Left renal pelvis (tissue), 4 donors: ENCODE measurements around the gene GRAMD2A. TPM values are rescaled to one million over a fixed set of nuclear protein-coding genes. Genes with fewer than 3 reads are reported as not detected.

Source experiments
- DNase-seq, 4 donors: peaks; one replicate each; pipeline ENCODE4 v3.0.0-alpha.2; 2013; ENCODE audit warnings: low read depth in 4 of 4, low spot score in 3 of 4
- polyA plus RNA-seq, 4 donors: library from polyadenylated mRNA; unstranded; fragments of 120-200 nt; gene quantifications; one replicate each; pipeline ENCODE4 v1.2.1, GENCODE V29; 2013; ENCODE audit not compliant: insufficient read length in 4 of 4

GRAMD2A gene
- polyA plus RNA-seq, 4 donors, result 0.23 to 11.0 (median 7.2) TPM

DNA sequence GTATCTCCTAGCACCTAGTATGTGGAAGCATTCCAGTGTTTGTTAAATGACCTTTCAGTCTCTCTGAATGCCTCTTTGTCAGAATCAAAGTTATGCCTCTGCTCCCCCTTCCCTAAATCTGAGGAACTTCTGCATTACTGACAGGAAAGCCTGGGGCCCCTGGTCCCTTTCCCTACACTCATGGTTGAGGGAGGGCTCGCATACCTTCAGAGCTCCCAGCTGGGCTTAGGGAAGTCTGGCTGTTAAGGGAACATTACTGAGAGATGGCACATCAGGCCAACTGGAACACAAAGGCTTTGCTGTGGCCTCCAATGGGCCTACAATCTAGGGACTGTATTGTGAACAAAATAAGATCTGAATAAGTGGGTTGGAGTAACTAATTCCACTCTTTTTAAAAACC lies 23.1 kb upstream of the GRAMD2A start:
- DNase-seq, result no peak

DNA sequence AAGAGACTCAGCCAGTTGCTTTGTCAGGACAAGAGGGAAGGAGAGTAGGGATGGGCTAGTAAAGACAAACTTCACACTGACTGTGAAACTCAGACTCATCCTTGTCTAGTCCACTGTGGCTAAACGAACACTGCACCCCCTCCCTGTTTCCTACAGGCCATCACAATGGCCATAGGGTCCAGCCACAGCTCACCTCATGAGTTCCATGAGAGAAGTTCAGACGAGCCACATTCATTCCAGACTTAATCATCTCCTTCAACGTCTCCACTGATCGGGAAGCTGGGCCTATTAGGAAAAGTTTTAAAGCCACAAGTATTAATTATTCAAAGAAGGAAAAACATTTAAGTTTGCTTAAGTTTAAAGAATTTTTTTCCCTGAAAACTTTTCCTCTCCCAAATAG lies 19.6 kb upstream of the GRAMD2A start:
- no peak for DNase-seq

GRCh38 chr15:72216079-72216478 lies 18.5 kb upstream of the GRAMD2A start:
- DNase-seq, result no peak

DNA sequence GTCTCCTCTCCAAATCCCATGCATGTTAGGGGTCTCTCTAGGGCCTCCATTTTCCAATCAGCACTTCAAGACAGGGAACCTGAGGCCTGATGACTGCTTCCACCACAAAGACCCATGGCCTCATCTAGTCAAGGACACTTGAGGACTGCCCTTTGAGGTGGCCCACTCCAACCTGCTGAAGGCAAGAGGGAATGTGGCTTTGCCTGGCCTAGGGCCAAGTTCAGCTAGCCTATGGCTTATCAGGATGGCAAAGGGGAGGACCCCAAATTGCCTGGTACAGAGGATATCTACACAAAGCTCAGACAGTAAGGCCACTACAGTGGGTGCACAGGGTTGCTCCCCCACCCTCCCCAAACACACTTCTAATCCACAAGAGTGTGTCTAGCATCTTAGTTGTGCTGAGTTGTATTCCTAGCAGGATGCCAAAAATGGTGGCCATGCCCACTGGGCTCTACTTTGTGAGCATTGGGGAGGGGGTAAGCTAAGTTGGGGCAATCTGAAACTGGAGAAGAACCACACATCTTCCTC lies 10.0 kb upstream of the GRAMD2A start:
- DNase-seq, result no peak

GRCh38 chr15:72206677-72207000 lies 9.1 kb upstream of the GRAMD2A start:
- DNase-seq, result no peak

- DNase-seq, result no peak
Observed at GRCh38 chr15:72205896-72206676, 8.5 kb upstream of the GRAMD2A start.

DNA sequence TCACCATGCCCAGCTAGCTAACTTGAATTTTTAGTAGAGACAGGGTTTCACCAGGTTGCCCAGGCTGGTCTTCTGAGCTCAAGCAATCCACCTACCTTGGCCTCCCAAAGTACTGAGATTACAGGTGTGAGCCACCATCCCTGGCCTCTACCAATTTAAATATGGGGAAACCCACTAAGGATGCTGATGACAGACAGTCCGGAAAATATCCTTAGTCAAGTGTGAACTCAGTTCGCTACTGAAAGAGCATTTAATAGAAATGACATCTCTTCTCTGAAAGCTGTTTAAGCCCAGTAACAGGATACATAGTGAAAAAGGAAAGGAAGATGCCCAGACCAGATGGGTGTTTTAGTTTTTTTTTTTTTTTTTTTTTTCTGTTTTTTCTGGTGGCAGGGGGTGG lies 7.7 kb upstream of the GRAMD2A start:
- no peak for DNase-seq

DNA sequence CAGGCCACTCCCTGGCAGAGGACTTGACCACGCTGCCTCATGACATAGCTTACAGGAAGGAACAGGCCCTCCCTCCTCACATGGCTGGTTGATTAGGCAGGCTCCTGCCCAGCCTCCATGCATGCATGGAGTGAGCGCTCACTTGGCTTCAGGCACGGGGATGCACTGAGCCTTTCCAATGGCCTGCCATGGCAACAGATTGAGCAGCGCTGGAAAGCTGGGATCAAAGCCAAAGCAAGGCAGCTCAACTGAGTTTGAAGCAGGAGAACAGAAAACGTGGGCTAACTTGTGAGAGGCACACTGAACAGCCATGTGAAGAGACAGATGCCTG lies 5.9 kb upstream of the GRAMD2A start:
- DNase-seq, result no peak

GRCh38 chr15:72202801-72203506 lies 5.4 kb upstream of the GRAMD2A start:
- no peak for DNase-seq

DNA sequence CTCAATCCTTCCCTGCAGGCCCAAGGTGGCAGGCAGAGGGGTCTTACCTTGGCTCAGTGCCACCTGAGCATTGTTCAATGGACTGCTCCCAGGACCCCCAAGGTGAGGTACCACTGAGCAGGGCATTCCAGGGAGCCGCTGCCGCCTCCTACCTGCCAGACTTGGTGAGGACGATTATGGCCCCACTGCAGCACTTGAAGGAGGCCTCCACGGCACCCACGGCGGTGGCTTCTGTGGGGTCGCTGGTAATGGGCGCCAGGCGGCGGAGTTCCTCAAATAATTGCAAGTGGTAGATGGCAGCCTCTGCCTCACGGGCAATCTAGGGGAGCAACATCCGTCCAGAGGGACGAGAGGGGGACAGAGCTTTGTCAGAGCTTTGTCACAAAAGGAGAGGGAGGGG lies 4.7 kb upstream of the GRAMD2A start:
- no peak for DNase-seq

DNA sequence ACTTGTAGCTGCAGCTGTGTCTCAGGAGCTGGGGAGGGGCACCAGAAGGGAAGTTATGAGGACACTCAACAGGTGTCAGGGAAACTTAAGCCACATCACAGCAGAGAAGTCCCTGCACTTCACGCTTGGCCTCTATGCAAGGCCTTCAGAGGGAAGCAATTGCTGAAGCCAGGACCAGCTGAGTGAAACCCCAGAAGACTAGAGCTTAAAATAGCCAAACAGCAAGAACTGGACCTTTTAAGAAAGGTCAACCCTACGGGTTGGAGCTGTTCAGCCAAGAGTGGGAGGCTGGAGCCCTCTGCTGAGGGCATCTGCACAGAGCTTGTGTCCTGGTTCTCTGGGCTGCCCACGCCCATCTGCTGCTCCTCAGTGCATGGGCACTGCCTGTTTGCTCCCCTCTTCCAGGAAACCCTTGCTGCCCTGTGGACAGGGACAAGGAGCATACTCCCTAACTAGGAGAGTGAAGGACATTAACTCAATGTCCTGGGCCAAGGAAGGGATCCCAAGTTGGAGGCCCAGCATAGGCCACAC lies 3.9 kb upstream of the GRAMD2A start:
- DNase-seq, result no peak

DNA sequence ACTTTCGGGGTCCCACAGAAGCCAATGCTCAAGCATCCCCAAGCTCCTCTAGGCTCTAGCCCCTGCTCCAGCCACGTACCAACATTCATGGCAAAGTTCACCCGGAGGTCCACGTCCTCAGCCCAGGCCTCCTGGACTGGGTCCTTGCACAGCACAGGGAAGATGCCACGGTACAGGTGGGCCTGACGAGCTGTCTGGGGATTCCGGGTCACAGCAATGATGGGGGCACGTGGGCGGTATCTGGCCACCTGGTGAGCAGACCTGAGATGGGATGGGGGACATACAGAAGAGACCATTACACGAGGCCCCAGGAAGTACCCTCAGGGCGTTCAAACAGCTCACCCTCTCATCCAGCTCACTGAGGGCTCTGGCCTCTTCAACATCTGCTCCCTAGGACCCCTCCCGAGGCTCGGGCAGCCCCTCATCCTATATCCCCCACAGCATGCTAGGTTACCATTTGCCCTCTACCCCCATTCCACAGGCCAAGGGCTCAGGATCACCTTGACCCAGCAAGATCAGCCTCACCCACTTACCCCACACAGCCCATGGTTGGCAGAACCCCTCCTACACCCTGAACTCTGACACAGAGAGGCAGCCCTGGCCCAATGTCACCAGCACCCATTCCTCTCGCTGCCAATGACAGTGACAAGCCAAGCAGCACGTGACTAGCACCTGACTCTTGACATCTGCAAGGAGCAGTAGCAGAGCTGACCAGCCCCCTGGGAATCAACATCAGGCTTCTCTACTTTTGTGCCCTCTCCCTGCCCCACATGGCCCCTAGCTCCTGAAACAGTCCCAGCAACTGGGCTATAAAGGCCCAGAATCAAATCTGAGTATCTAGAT lies 3.0 kb upstream of the GRAMD2A start:
- DNase-seq, result no peak

- DNase-seq, result peak in 1 of 4 donors; percentile 55
Observed at GRCh38 chr15:72199721-72200212, 2.2 kb upstream of the GRAMD2A start.

DNA sequence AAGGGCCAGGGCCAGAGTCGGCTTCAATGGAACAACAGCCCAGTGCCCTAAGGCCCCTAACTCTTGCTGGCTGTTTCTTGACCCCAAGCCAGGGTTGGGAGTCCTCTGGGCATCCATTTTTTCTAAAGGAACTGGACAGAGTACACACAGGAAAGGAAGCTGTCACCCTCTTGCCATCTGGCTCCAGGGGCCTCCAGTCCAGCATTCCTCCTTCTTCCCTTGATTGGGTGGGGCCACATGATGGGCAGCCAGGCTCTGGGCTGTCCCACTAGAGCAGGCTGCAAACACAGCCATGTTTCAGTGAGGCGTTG lies 1.6 kb upstream of the GRAMD2A start:
- no peak for DNase-seq

GRCh38 chr15:72198356-72199204 lies 993 bp upstream of the GRAMD2A start:
- DNase-seq, result no peak

GRCh38 chr15:72197041-72197459 lies 537 bp downstream of the GRAMD2A start:
- DNase-seq, result no peak

DNA sequence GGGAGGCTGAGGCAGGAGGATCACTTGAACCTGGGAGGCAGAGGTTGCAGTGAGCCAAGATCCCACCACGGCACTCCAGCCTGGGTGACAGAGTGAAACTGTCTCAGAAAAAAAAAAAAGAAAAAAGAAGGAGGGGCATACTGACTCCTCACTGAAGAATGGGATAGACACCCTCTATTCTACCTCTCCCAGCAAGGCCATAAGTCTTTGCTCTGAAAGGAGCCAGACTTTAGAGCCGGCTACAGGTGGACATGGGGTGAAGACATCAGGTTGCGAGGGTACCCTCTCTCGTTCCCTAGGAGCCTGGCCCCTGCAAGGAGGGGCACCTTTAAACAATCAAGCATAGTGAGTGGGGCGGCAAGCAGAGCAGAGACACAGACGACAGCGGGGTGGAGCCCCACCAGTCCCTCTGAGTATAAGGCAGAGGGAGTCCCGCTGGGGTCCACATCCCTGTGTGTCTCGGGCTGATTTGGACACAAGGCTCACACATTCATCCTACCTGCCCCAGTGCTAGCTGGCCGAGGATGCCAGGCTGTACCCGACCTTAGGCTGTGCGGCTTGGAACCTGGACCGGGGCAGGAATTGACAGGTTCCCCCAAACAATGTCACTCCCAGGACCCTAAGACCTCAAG lies 1.1 kb downstream of the GRAMD2A start:
- DNase-seq, result no peak

GRCh38 chr15:72195101-72195511 lies 2.5 kb downstream of the GRAMD2A start:
- DNase-seq, result no peak

GRCh38 chr15:72193836-72194396 lies 3.7 kb downstream of the GRAMD2A start:
- no peak for DNase-seq
